GM12878 (cell line): Measurements from ENCODE around the gene ANO8. TPM values are rescaled to one million over a fixed set of nuclear protein-coding genes. Genes with fewer than 3 reads are reported as not detected.

Source experiments
- ATAC-seq: fragments of 200-7000 bp; cut with Tn5 transposase; 3 replicates; pipeline ENCODE4 v1.9.1; 2020; ENCODE audit warnings: mild to moderate bottlenecking, moderate library complexity
- BruUV-seq: library from RNA; stranded (reverse); fragments of 400-500 nt; replicated peaks from 2 replicates; lab custom pipeline; 2021; lab: Mats Ljungman, UMichigan
- CTCF ChIA-PET: fragments of 300-600 bp; sonication (Branson Sonifier 250); formaldehyde crosslinking; extraction: SDS; loops from one replicate; lab custom pipeline; 2021; ENCODE audit warnings: inconsistent platforms; lab: Yijun Ruan, JAX
- POLR2A ChIA-PET: fragments of 350-600 bp; formaldehyde crosslinking; extraction: SDS; loops from one replicate; lab custom pipeline; 2021; ENCODE audit warnings: inconsistent platforms; lab: Charles Lee
- RAD21 ChIA-PET: fragments of 300-600 bp; sonication (Branson Sonifier 250); formaldehyde crosslinking; loops from one replicate; lab custom pipeline; 2023; ENCODE audit warnings: antibody characterized with exemption; ENCODE audit not compliant: unreplicated experiment; lab: Charles Lee
- SMC1A ChIA-PET: fragments of 300-600 bp; sonication (Branson Sonifier 250); formaldehyde crosslinking; loops from one replicate; lab custom pipeline; 2023; ENCODE audit not compliant: unreplicated experiment, uncharacterized antibody; lab: Charles Lee
- DNase-seq: peaks from one replicate; pipeline ENCODE4 v3.0.0-alpha.2; 2011; ENCODE audit warnings: low read depth, low spot score
- FAIRE-seq: peaks from 3 replicates; lab custom pipeline; 2011; peaks lifted over from hg19 to GRCh38; lab: Jason Lieb, UNC
- H2AFZ ChIP-seq: 2 replicates; pipeline ENCODE4 v1.6.0; 2011; ENCODE audit warnings: low read depth, low read length, control low read depth; ENCODE audit not compliant: control insufficient read depth
- H3K27ac ChIP-seq: 2 replicates; pipeline ENCODE4 v1.5.1; 2011; ENCODE audit warnings: control low read depth; ENCODE audit not compliant: control insufficient read depth, insufficient read depth
- H3K27me3 ChIP-seq, 2 experiments: replicated peaks in 1 of 2; 2 replicates each; pipeline versions ENCODE4 v1.6.0 to v1.6.1; 2011; ENCODE audit warnings: low read length in 1 of 2; ENCODE audit not compliant: control insufficient read depth in 2 of 2, insufficient read depth in 2 of 2
- H3K36me3 ChIP-seq, 2 experiments: 2 replicates each; pipeline ENCODE4 v1.5.1; 2011; ENCODE audit warnings: low read length in 1 of 2; ENCODE audit not compliant: control insufficient read depth in 2 of 2, insufficient read depth in 2 of 2
- H3K4me1 ChIP-seq: 2 replicates; pipeline ENCODE4 v1.6.1; 2011; ENCODE audit warnings: mild to moderate bottlenecking, low read length, moderate library complexity, mixed read lengths; ENCODE audit not compliant: control insufficient read depth, insufficient read depth
- H3K4me2 ChIP-seq: 2 replicates; pipeline ENCODE4 v1.6.0; 2011; ENCODE audit warnings: control low read depth; ENCODE audit not compliant: control insufficient read depth, insufficient read depth
- H3K4me3 ChIP-seq: fragments of 200-600 bp; sonication (generic); 2 replicates; pipeline ENCODE4 v1.5.1; 2016
- H3K79me2 ChIP-seq: 2 replicates; pipeline ENCODE4 v1.6.0; 2011; ENCODE audit warnings: low read length; ENCODE audit not compliant: control insufficient read depth, insufficient read depth
- H3K9ac ChIP-seq: 2 replicates; pipeline ENCODE4 v1.8.0; 2011; ENCODE audit warnings: low read length, control low read depth, mixed read lengths; ENCODE audit not compliant: control insufficient read depth, insufficient read depth
- H3K9me3 ChIP-seq: replicated peaks from 3 replicates; pipeline ENCODE4 v1.5.1; 2011; ENCODE audit warnings: mild to moderate bottlenecking, low read length; ENCODE audit not compliant: control insufficient read depth, insufficient read depth
- H4K20me1 ChIP-seq: 2 replicates; pipeline ENCODE4 v1.6.0; 2011; ENCODE audit not compliant: control insufficient read depth, insufficient read depth
- CREM ChIP-seq: IDR thresholded peaks from 2 replicates; pipeline ENCODE4 v1.6.1; 2014; ENCODE audit warnings: antibody characterized with exemption, low read depth
- EED ChIP-seq: sonication (generic); IDR thresholded peaks from 2 replicates; pipeline ENCODE4 v1.6.1; 2016; ENCODE audit warnings: antibody characterized with exemption, low read depth
- EP300 ChIP-seq, 2 experiments: fragments of 150-350 bp in 1 of 2; IDR thresholded peaks; 2 replicates each; pipeline ENCODE4 v1.6.1; 2011 to 2012; ENCODE audit warnings: low read depth in 2 of 2, low read length in 2 of 2, borderline replicate concordance in 1 of 2, improper control_type of control experiment in 1 of 2, inconsistent platforms in 1 of 2; ENCODE audit not compliant: control insufficient read depth in 1 of 2
- KLF5 ChIP-seq: fragments of 450-650 bp; IDR thresholded peaks from 2 replicates; pipeline ENCODE4 v1.6.1; 2014; ENCODE audit warnings: mild to moderate bottlenecking; ENCODE audit not compliant: partially characterized antibody
- MLLT1 ChIP-seq: fragments of 450-650 bp; IDR thresholded peaks from 2 replicates; pipeline ENCODE4 v1.6.1; 2016; ENCODE audit warnings: mild to moderate bottlenecking
- MTA3 ChIP-seq: IDR thresholded peaks from 2 replicates; pipeline ENCODE4 v1.6.1; 2012; ENCODE audit warnings: low read length, inconsistent platforms, borderline replicate concordance
- TCF12 ChIP-seq: IDR thresholded peaks from 2 replicates; pipeline ENCODE4 v1.6.1; 2011; ENCODE audit warnings: low read depth, mild to moderate bottlenecking, low read length
- ZBTB11 ChIP-seq: fragments of 450-650 bp; formaldehyde crosslinking; IDR thresholded peaks from 2 replicates; pipeline ENCODE4 v1.5.0; 2022; ENCODE audit warnings: mild to moderate bottlenecking, missing genetic modification characterization
- WGBS: methylation state at CpG from one replicate; pipeline ENCODE4 v1.1.6; 2016; ENCODE audit warnings: low lambda C conversion rate; ENCODE audit not compliant: insufficient replicate concordance, insufficient coverage; ENCODE audit errors: missing lambda C conversion rate; 5-methylcytosine and 5-hydroxymethylcytosine counted together
- in situ Hi-C: fragments of 300-500 bp; cut with MboI; formaldehyde crosslinking; loops from 9 replicates; pipeline ENCODE4 v1.14.3; 2018; ENCODE audit warnings: mixed read lengths
- intact Hi-C: fragments of 100-400 bp; cut with micrococcal nuclease; formaldehyde crosslinking; loops from one replicate; pipeline ENCODE4 v1.14.2; 2022; ENCODE audit not compliant: unreplicated experiment
- polyA plus RNA-seq, 11 experiments: library from polyadenylated mRNA; depleted of rRNA in 4 of 11; unstranded in 6 of 11; stranded (reverse) in 5 of 11; fragments of >200 nt; fragmentation: Nextera tagmentation in 4 of 11; fragmentation: Illumina TruSeq in 1 of 11; extraction: Ambion mirVana in 4 of 11; extraction: Trizol in 1 of 11; gene quantifications; 1 replicate in 1 of 11; 2 replicates in 10 of 11; pipeline versions ENCODE4 v1.2.1 to v1.2.3, GENCODE V29; 2011 to 2016; ENCODE audit warnings: inconsistent platforms in 2 of 11, missing spikeins in 2 of 11, low read depth in 1 of 11
- total RNA-seq, 4 experiments: library from RNA; depleted of rRNA in 3 of 4; stranded (reverse); fragments of >200 nt in 3 of 4; fragmentation: Illumina TruSeq in 1 of 4; extraction: Trizol in 1 of 4; gene quantifications; 2 replicates each; pipeline versions ENCODE4 v1.2.1 to v1.2.3, GENCODE V29; 2013 to 2021

ANO8 gene
- total and polyA plus RNA-seq, 10 of the 15 experiments (the other 5 are each of a cell fraction or from before 2014, with no cell fraction given), result 0.04 to 6.7 (median 1.1) TPM

- RAD21 ChIA-PET, result interaction anchor here (0.7 kb wide), 1 partner anchor 222 kb away, joined by 3 read pairs; no protein-coding TSS in a partner anchor
- H3K9ac ChIP-seq, result no peak overlapping the region
Measured at GRCh38 chr19:17331045-17331558, 3.6 kb downstream of the ANO8 start.

More at GRCh38 chr19:17331045-17331558, 3.6 kb downstream of the ANO8 start:
- Histone ChIP-seq H3K27me3 (no peaks in the 10 kb centered on the region; a peak in 2 of 4 replicates), H3K4me2 (no peak overlapping the region), H3K79me2 (no peaks in the 10 kb centered on the region), H2AFZ (no peak overlapping the region), H3K9me3 (no peaks in the 10 kb centered on the region; the same call in 2 of the 3 replicates), H3K27ac (no peak overlapping the region), H3K36me3 (no peaks in the 10 kb centered on the region)
- no peak for FAIRE-seq
- in situ Hi-C loops, result no loop called here
- CTCF ChIA-PET, result interaction anchor here (0.6 to 2.8 kb wide), 2 partner anchors 55 to 266 kb away, joined by 3 to 9 read pairs; no protein-coding TSS in a partner anchor
- BruUV-seq, result no TSS peak
- TF ChIP-seq KLF5 (no peak), MTA3 (no peak), EED (no peak), CREM (no peak), EP300 (IDR thresholded peaks at IDR 0.05; ENCODE audit: borderline replicate concordance in 1 of 2, control insufficient read depth in 1 of 2, low read depth in 2 of 2, low read length in 2 of 2) (no peak), MLLT1 (no peak), ZBTB11 (CRISPR knock-in tag) (no peak), TCF12 (no peak)
- TF ChIP-seq, all 136 proteins: peak for 0
- ChIA-PET SMC1A (no interaction called here), POLR2A (interaction anchor here (1.2 kb wide), 1 partner anchor 22 kb away, joined by 3 read pairs; the partner anchor contains the start of gene DDA1)
- WGBS, result 52% methylated on average over 13 of the region's 13 CpGs
- no peak for ATAC-seq
- intact Hi-C loops, result no loop called here
- no peak for DNase-seq
- no peaks in the 10 kb centered on the region for H4K20me1 ChIP-seq
- H3K4me3 ChIP-seq, result no peak overlapping the region
- peaks cover 13% of the 10 kb centered on the region for H3K4me1 ChIP-seq
